HepG2 (cell line): ENCODE measurements around the gene SLC27A3. TPM values are rescaled to one million over a fixed set of nuclear protein-coding genes. Genes with fewer than 3 reads are reported as not detected.

ENCODE experiments used
- ATAC-seq: fragments of 200-7000 bp; cut with Tn5 transposase; 3 replicates; pipeline ENCODE4 v1.9.1; 2020; ENCODE audit warnings: mild to moderate bottlenecking, moderate library complexity
- BruUV-seq: library from RNA; stranded (reverse); fragments of 400-500 nt; replicated peaks from 2 replicates; lab custom pipeline; 2021; lab: Mats Ljungman, UMichigan
- CTCF ChIA-PET: fragments of 300-600 bp; formaldehyde crosslinking; extraction: SDS; loops from one replicate; lab custom pipeline; 2021; ENCODE audit warnings: low total read pairs, inconsistent platforms, low intra/inter-chr PET ratio; lab: Yijun Ruan, JAX
- POLR2A ChIA-PET: fragments of 350-600 bp; sonication (Branson Sonifier 250); formaldehyde crosslinking; loops from one replicate; lab custom pipeline; 2020; ENCODE audit warnings: antibody characterized with exemption, inconsistent platforms; lab: Yijun Ruan, JAX
- DNase-seq: peaks from one replicate; pipeline ENCODE4 v3.0.0-alpha.2; 2015; ENCODE audit warnings: low spot score
- FAIRE-seq: peaks from 3 replicates; lab custom pipeline; 2011; peaks lifted over from hg19 to GRCh38; lab: Jason Lieb, UNC
- H2AFZ ChIP-seq: one replicate; pipeline ENCODE4 v1.6.1; 2011; ENCODE audit warnings: low read length, inconsistent platforms
- H3K27ac ChIP-seq: fragments of 300-600 bp; 3 replicates; pipeline ENCODE4 v1.8.0; 2011; ENCODE audit warnings: mixed run types, mild to moderate bottlenecking, mixed read lengths, low read length, inconsistent platforms; ENCODE audit not compliant: insufficient read depth; ENCODE audit errors: extremely low read length
- H3K27me3 ChIP-seq, 2 experiments: fragments of 200-600 bp in 1 of 2; 2 replicates in 1 of 2; 3 replicates in 1 of 2; pipeline versions ENCODE4 v1.6.0 to v1.8.0; 2011; ENCODE audit warnings: low read length in 2 of 2, mild to moderate bottlenecking in 2 of 2, moderate library complexity in 2 of 2, inconsistent platforms in 1 of 2; ENCODE audit not compliant: insufficient read depth in 2 of 2, control insufficient read depth in 1 of 2
- H3K36me3 ChIP-seq, 2 experiments: fragments of 200-600 bp in 1 of 2; replicated peaks in 1 of 2; 2 replicates in 1 of 2; 3 replicates in 1 of 2; pipeline versions ENCODE4 v1.5.1 to v1.8.0; 2011; ENCODE audit warnings: low read length in 2 of 2, inconsistent platforms in 1 of 2; ENCODE audit not compliant: insufficient read depth in 2 of 2, control insufficient read depth in 1 of 2
- H3K4me1 ChIP-seq: 2 replicates; pipeline ENCODE4 v1.5.1; 2012; ENCODE audit warnings: low read length, inconsistent platforms; ENCODE audit not compliant: insufficient read depth
- H3K4me2 ChIP-seq: 2 replicates; pipeline ENCODE4 v1.6.0; 2011; ENCODE audit warnings: low read depth, low read length, inconsistent platforms
- H3K4me3 ChIP-seq, 3 experiments: fragments of 200-600 bp in 1 of 3; sonication (generic), shearing (Covaris generic) in 1 of 3; replicated peaks in 1 of 3; 2 replicates each; pipeline ENCODE4 v1.5.1; 2011 to 2016; ENCODE audit warnings: low read length in 3 of 3, inconsistent platforms in 2 of 3, low read depth in 2 of 3, mild to moderate bottlenecking in 2 of 3, control low read depth in 1 of 3, mixed read lengths in 1 of 3; ENCODE audit not compliant: insufficient read depth in 1 of 3
- H3K79me2 ChIP-seq: one replicate; pipeline ENCODE4 v1.6.1; 2011; ENCODE audit warnings: low read length, inconsistent platforms; ENCODE audit not compliant: insufficient read depth
- H3K9ac ChIP-seq: 2 replicates; pipeline ENCODE4 v1.6.0; 2011; ENCODE audit warnings: mild to moderate bottlenecking, low read depth, low read length, inconsistent platforms; ENCODE audit not compliant: insufficient read depth
- H3K9me3 ChIP-seq: 2 replicates; pipeline ENCODE4 v1.5.1; 2012; ENCODE audit warnings: mild to moderate bottlenecking, low read length
- H4K20me1 ChIP-seq: 2 replicates; pipeline ENCODE4 v1.6.0; 2011; ENCODE audit warnings: inconsistent platforms, mild to moderate bottlenecking, low read length, moderate library complexity; ENCODE audit not compliant: insufficient read depth
- CBX5 ChIP-seq: sonication (generic); formaldehyde crosslinking; IDR thresholded peaks from 2 replicates; pipeline ENCODE4 v1.4.0; 2020; ENCODE audit warnings: missing genetic modification reagents, borderline replicate concordance
- HNF4A ChIP-seq: sonication (generic); formaldehyde crosslinking; IDR thresholded peaks from 2 replicates; pipeline ENCODE4 v1.4.0; 2020; ENCODE audit warnings: missing genetic modification reagents
- KDM2A ChIP-seq: sonication (generic); formaldehyde crosslinking; IDR thresholded peaks from 2 replicates; pipeline ENCODE4 v1.4.0; 2020; ENCODE audit warnings: low read depth, missing genetic modification reagents, borderline replicate concordance
- MTF2 ChIP-seq: sonication (generic); formaldehyde crosslinking; IDR thresholded peaks from 2 replicates; pipeline ENCODE4 v1.5.0; 2020; ENCODE audit warnings: missing genetic modification reagents, borderline replicate concordance
- NFKB2 ChIP-seq: sonication (generic); formaldehyde crosslinking; IDR thresholded peaks from 2 replicates; pipeline ENCODE4 v1.4.0; 2020; ENCODE audit warnings: missing genetic modification reagents, borderline replicate concordance
- POLR2AphosphoS5 ChIP-seq: IDR thresholded peaks from 2 replicates; pipeline ENCODE4 v1.6.1; 2012; ENCODE audit warnings: low read depth, low read length
- POLR2G ChIP-seq: fragments of 200-400 bp; formaldehyde crosslinking; IDR thresholded peaks from 2 replicates; pipeline ENCODE4 v1.6.1; 2018; ENCODE audit warnings: mild to moderate bottlenecking, low read depth, low read length, moderate library complexity
- SP4 ChIP-seq: sonication (generic); formaldehyde crosslinking; IDR thresholded peaks from 2 replicates; pipeline ENCODE4 v1.8.1; 2023; ENCODE audit warnings: mild to moderate bottlenecking, missing genetic modification reagents
- SSRP1 ChIP-seq: IDR thresholded peaks from 2 replicates; pipeline ENCODE4 v1.6.1; 2016; ENCODE audit warnings: control low read depth
- THAP11 ChIP-seq: IDR thresholded peaks from 2 replicates; pipeline ENCODE4 v1.6.1; 2016; ENCODE audit warnings: missing biosample characterization, missing genetic modification reagents
- ZC3H13 ChIP-seq: sonication (generic); formaldehyde crosslinking; IDR thresholded peaks from 2 replicates; pipeline ENCODE4 v1.8.1; 2023; ENCODE audit warnings: mild to moderate bottlenecking, missing genetic modification reagents, moderate library complexity
- ZMYM4 ChIP-seq: sonication (generic); formaldehyde crosslinking; IDR thresholded peaks from 2 replicates; pipeline ENCODE4 v1.8.1; 2023; ENCODE audit warnings: mild to moderate bottlenecking, missing genetic modification reagents
- ZNF30 ChIP-seq: sonication (generic); formaldehyde crosslinking; IDR thresholded peaks from 2 replicates; pipeline ENCODE4 v1.5.0; 2020; ENCODE audit warnings: mild to moderate bottlenecking, missing genetic modification reagents
- ZNF333 ChIP-seq: sonication (generic); formaldehyde crosslinking; IDR thresholded peaks from 2 replicates; pipeline ENCODE4 v1.4.0; 2020; ENCODE audit warnings: mild to moderate bottlenecking, missing genetic modification reagents, borderline replicate concordance
- ZNF737 ChIP-seq: sonication (generic); formaldehyde crosslinking; IDR thresholded peaks from 2 replicates; pipeline ENCODE4 v1.5.0; 2020; ENCODE audit warnings: missing genetic modification reagents, mild to moderate bottlenecking, borderline replicate concordance
- ZNF776 ChIP-seq: sonication (generic); formaldehyde crosslinking; IDR thresholded peaks from 2 replicates; pipeline ENCODE4 v1.4.0; 2020; ENCODE audit warnings: mild to moderate bottlenecking, missing genetic modification reagents
- ZNF777 ChIP-seq: sonication (generic); formaldehyde crosslinking; IDR thresholded peaks from 2 replicates; pipeline ENCODE4 v1.4.0; 2020; ENCODE audit warnings: missing genetic modification reagents
- WGBS: methylation state at CpG from one replicate; pipeline ENCODE4 v1.1.6; 2017; ENCODE audit warnings: low lambda C conversion rate; 5-methylcytosine and 5-hydroxymethylcytosine counted together
- in situ Hi-C: cut with HindIII; loops from 2 replicates; pipeline ENCODE4 v1.10.0; 2017; ENCODE audit warnings: low pct_unique_long_range_greater_than_20kb; ENCODE audit not compliant: extremely low pct_ligation_motif_present
- intact Hi-C: fragments of 100-400 bp; cut with micrococcal nuclease; formaldehyde crosslinking; loops from one replicate; pipeline ENCODE4 v1.10.0; 2022; ENCODE audit not compliant: unreplicated experiment
- polyA plus RNA-seq, 8 experiments: library from polyadenylated mRNA; depleted of rRNA in 3 of 8; stranded (reverse) in 7 of 8; unstranded in 1 of 8; fragments of >200 nt; fragmentation: Illumina TruSeq in 4 of 8; extraction: Trizol in 4 of 8; gene quantifications; 2 replicates each; pipeline versions ENCODE4 v1.2.1 to v1.2.3, GENCODE V29; 2011 to 2016; ENCODE audit warnings: low read depth in 4 of 8, missing spikeins in 1 of 8, mixed read lengths in 1 of 8; ENCODE audit not compliant: insufficient read depth in 1 of 8
- total RNA-seq, 5 experiments: library from RNA; depleted of rRNA; stranded (reverse); fragments of >200 nt; fragmentation: Illumina TruSeq; extraction: Trizol; gene quantifications; 2 replicates each; pipeline ENCODE4 v1.2.3, GENCODE V29; 2016; ENCODE audit warnings: low read depth in 1 of 5
- TF ChIP-seq, protein P1 (sequence below): IDR thresholded peaks from 2 replicates; pipeline ENCODE4 v1.6.1; 2016; ENCODE audit warnings: low read depth, borderline replicate concordance
- TF ChIP-seq, protein P2 (sequence below): IDR thresholded peaks from 2 replicates; pipeline ENCODE4 v1.6.1; 2016; ENCODE audit warnings: mild to moderate bottlenecking, missing biosample characterization, missing genetic modification reagents
- TF ChIP-seq, protein P3 (sequence below): sonication (generic); formaldehyde crosslinking; IDR thresholded peaks from 2 replicates; pipeline ENCODE4 v1.5.1; 2020; ENCODE audit warnings: missing genetic modification reagents, mild to moderate bottlenecking, borderline replicate concordance

The SLC27A3 gene
- total and polyA plus RNA-seq, 2 of the 13 experiments (the other 11 are each of a cell fraction or from before 2014, with no cell fraction given), result 4.3 to 10.3 TPM

DNA sequence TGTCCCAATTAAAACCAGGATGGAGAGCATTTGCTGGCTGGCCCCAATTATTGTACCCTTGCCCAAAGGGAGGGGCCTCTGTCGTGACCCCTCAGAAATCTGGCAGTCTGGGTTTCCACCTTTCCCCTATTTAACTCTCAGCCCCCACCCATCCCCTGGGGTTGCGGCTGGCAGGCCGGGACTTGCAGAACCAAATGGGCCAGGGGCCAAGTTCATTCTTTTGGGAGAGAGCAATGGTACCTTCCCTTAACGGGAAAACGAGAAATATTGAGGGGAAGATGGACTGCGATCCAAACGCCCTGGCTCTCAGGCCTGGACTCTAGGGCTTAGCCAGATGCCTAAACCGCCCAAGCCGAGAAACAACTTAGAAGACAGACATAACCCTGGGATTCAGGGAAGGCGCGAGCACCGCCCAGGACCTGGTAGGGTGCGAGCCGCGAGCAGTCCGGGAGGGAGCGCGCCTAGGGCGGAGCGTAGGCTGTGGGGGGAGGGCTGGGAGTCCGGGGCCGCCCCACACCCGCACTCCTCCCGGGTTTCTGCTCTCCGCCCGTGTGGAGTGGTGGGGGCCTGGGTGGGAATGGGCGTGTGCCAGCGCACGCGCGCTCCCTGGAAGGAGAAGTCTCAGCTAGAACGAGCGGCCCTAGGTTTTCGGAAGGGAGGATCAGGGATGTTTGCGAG is at the start of gene SLC27A3 (continued):
- TF ChIP-seq ZC3H13 (CRISPR knock-in tag), result peak; percentile 56; the same call in 1 of the 2 replicates
- peak; percentile 31; the same call in 1 of the 2 replicates for TF ChIP-seq ZMYM4 (CRISPR knock-in tag)
- no peak for TF ChIP-seq HNF4A (CRISPR knock-in tag)
- 0 out of 2 replicates have a peak, but pooled peaks have one; percentile 21 for TF ChIP-seq POLR2AphosphoS5
- no peak for TF ChIP-seq ZNF777 (CRISPR knock-in tag)
- 0 out of 2 replicates have a peak, but pooled peaks have one; percentile 45 for TF ChIP-seq ZNF30 (CRISPR knock-in tag)
- TF ChIP-seq ZNF737 (CRISPR knock-in tag), result no peak
- 0 out of 2 replicates have a peak, but pooled peaks have one; percentile 23 for TF ChIP-seq ZNF333
- no peak for TF ChIP-seq SSRP1 (CRISPR knock-in tag)
- peak; percentile 62 for TF ChIP-seq POLR2G

DNA sequence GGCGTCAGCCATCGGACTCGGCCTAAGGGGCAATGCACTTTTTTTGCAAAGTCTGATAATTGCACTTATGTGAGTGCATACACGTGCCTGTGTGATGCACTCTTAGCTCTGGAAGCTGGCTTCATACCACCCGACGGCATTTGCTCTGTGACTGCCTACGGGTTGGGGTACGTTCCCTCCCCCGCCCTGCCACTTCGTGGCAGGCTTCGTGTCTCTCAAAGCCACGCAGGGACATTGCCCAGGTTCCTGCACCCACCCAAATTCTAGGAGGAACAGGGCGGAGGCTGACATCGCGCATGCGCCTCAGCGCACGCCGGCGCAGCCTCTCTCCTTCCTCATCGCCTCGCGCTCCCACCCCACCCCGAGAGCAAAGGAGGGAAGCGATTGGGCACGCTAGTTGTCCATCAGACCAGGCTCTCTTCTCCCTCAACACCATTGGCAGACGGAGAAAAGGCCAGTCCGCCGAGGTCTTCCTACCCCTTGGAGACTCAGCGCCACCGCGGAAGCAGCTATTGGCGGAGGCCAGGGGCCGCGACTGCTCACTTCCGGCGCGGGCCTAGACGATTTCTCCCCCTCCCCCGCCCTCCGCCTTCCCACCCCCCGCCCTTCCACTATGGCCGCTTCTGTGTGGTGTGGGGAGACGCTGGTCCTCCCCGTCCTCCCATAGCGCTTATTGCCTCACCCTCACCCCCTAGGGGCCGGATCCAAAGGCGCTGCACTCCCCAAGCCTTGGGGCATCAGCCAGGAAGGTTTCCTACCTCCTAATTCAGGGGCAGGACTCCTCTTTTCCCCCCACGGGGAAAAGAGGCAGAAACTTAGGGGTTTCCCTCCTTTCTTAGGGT is 47.5 kb upstream of the SLC27A3 start, which contains the start of gene INTS3:
INTS3 (plus strand) TSS at position 588 of the 842 bp plus-strand sequence. CDS start 585 bp downstream, outside the sequence.
- peak within 1 kb of the TSS; percentile 95 for H3K27ac ChIP-seq
- ChIA-PET CTCF (no interaction called here), POLR2A (interaction anchor here (0.5 to 3.2 kb wide), 34 partner anchors 8 to 1965 kb away, joined by 3 to 27 read pairs (median 4); partner anchors contain the start of genes CHTOP, CREB3L4, JTB and MRPL9)
- 15% methylated on average over 8 of the region's 49 CpGs for WGBS
- H3K4me3 ChIP-seq, result peak within 1 kb of the TSS; percentile 89 to 95 (median 92)
- in situ Hi-C loops, result no loop called here
- H3K9ac ChIP-seq, result peak within 1 kb of the TSS; percentile 100
- peak within 1 kb of the TSS; percentile 96 for H3K4me2 ChIP-seq
- ATAC-seq (peak; percentile 99), DNase-seq (peak; percentile 99), FAIRE-seq (peak; percentile 98)
- no peaks in the 10 kb centered on the region for H4K20me1 ChIP-seq
- H2AFZ ChIP-seq, result peak within 1 kb of the TSS; percentile 71
- peaks cover 12% of the 10 kb centered on the region for H3K79me2 ChIP-seq
- no peaks in the 10 kb centered on the region; a peak in 1 of 5 replicates for H3K27me3 ChIP-seq
- peaks cover 46% of the 10 kb centered on the region for H3K4me1 ChIP-seq
- no peaks in the 10 kb centered on the region for H3K36me3 ChIP-seq
- H3K9me3 ChIP-seq, result no peaks in the 10 kb centered on the region
- intact Hi-C loops, result loop anchor here (2.0 to 5.0 kb wide), 2 partner anchors 15 to 55 kb away; partner anchors contain the start of gene ILF2
- BruUV-seq, result no TSS peak
- TF ChIP-seq, protein P1, sequence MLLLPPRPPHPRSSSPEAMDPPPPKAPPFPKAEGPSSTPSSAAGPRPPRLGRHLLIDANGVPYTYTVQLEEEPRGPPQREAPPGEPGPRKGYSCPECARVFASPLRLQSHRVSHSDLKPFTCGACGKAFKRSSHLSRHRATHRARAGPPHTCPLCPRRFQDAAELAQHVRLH (CRISPR knock-in tag), result 0 out of 2 replicates have a peak, but pooled peaks have one; percentile 39
- peak; percentile 40; the same call in 1 of the 2 replicates for TF ChIP-seq ZNF333
- peak; percentile 83 for TF ChIP-seq THAP11
- TF ChIP-seq SP4 (CRISPR knock-in tag), result peak; percentile 22; the same call in 1 of the 2 replicates
- 0 out of 2 replicates have a peak, but pooled peaks have one; percentile 51 for TF ChIP-seq MTF2 (CRISPR knock-in tag)
- no peak for TF ChIP-seq CBX5 (CRISPR knock-in tag)
- TF ChIP-seq, protein P2, sequence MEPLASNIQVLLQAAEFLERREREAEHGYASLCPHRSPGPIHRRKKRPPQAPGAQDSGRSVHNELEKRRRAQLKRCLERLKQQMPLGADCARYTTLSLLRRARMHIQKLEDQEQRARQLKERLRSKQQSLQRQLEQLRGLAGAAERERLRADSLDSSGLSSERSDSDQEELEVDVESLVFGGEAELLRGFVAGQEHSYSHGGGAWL (CRISPR knock-in tag), result peak; percentile 33; the same call in 1 of the 2 replicates
- peak; percentile 21; the same call in 1 of the 2 replicates for TF ChIP-seq KDM2A (CRISPR knock-in tag)
- no peak; the same call in 1 of the 2 replicates for TF ChIP-seq ZNF776 (CRISPR knock-in tag)
- TF ChIP-seq POLR2G, result peak; percentile 84
- TF ChIP-seq, protein P3, sequence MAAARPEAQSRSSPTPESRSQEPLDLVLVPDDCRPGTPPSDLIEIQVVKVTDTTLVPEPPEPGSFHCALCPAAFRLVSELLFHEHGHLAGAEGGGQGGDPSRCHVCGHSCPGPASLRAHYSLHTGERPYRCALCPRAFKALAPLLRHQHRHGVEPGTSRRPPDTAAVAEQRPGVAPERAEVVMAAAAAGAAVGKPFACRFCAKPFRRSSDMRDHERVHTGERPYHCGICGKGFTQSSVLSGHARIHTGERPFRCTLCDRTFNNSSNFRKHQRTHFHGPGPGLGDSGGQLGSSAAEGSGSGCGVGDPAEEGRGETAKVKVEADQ (CRISPR knock-in tag), result peak; percentile 62; the same call in 1 of the 2 replicates
- 0 out of 2 replicates have a peak, but pooled peaks have one; percentile 27 for TF ChIP-seq NFKB2 (CRISPR knock-in tag)
